Sigmoid colon (tissue), 7 donors: ENCODE results near the gene TNFRSF1B. TPM values are rescaled to one million over a fixed set of nuclear protein-coding genes. Genes with fewer than 3 reads are reported as not detected.
A peak's percentile ranks its signal among the peaks of the same experiment; 100 is the strongest.

ENCODE experiments used
- DNase-seq: peaks from one replicate; pipeline ENCODE4 v3.0.0-alpha.2; 2019
- H3K27ac ChIP-seq, 4 donors: fragments of 200-600 bp; sonication (generic); one replicate each; pipeline ENCODE4 v1.5.1; 2016 to 2019; ENCODE audit warnings: mild to moderate bottlenecking in 1 of 4
- H3K27me3 ChIP-seq, 3 donors: fragments of 200-600 bp; sonication (generic); one replicate each; pipeline ENCODE4 v1.5.1; 2019; ENCODE audit warnings: mild to moderate bottlenecking in 1 of 3
- H3K36me3 ChIP-seq, 4 donors: fragments of 200-600 bp; sonication (generic); one replicate each; pipeline ENCODE4 v1.5.1; 2016 to 2019
- H3K4me1 ChIP-seq, 4 donors: fragments of 200-600 bp; sonication (generic); one replicate each; pipeline ENCODE4 v1.5.1; 2017 to 2019
- H3K4me3 ChIP-seq, 4 donors: fragments of 200-600 bp; sonication (generic); one replicate each; pipeline ENCODE4 v1.5.1; 2017 to 2019; ENCODE audit warnings: mild to moderate bottlenecking in 2 of 4, moderate library complexity in 1 of 4
- H3K9me3 ChIP-seq, 4 donors: fragments of 200-600 bp in 3 of 4; sonication (generic) in 3 of 4; one replicate each; pipeline versions ENCODE4 v1.5.1 to v1.6.1; 2013 to 2019
- EP300 ChIP-seq, 4 donors: sonication (generic); formaldehyde crosslinking; IDR thresholded peaks; one replicate each; pipeline ENCODE4 v1.6.1; 2017; ENCODE audit warnings: antibody characterized with exemption in 4 of 4
- POLR2A ChIP-seq, 2 donors: fragments of 450-650 bp; IDR thresholded peaks; one replicate each; pipeline ENCODE4 v1.6.1; 2016; ENCODE audit warnings: antibody characterized with exemption in 2 of 2, mild to moderate bottlenecking in 2 of 2, moderate library complexity in 2 of 2
- POLR2AphosphoS5 ChIP-seq, 4 donors: sonication (generic); formaldehyde crosslinking; IDR thresholded peaks; one replicate each; pipeline ENCODE4 v1.6.1; 2017; ENCODE audit warnings: antibody characterized with exemption in 4 of 4
- WGBS, 2 donors: extraction: QIAGEN DNeasy Blood & Tissue Kit; methylation state at CpG; one replicate each; pipeline ENCODE4 v1.1.7; 2013; 5-methylcytosine and 5-hydroxymethylcytosine counted together
- intact Hi-C: fragments of 100-400 bp; cut with DNase I; formaldehyde crosslinking; loops from one replicate; pipeline ENCODE4 v1.15.1; 2023
- polyA plus RNA-seq, 3 donors: library from polyadenylated mRNA; stranded (reverse); fragments of 200-250 nt; gene quantifications; one replicate each; pipeline ENCODE4 v1.2.3, GENCODE V29; 2013
- total RNA-seq, 4 donors: library from RNA; depleted of rRNA; stranded (reverse); fragments of >200 nt; gene quantifications; one replicate each; pipeline ENCODE4 v1.1.0, GENCODE V29; 2016
- TF ChIP-seq, protein P1 (sequence below), 4 experiments: fragments of 450-650 bp in 3 of 4; fragments of 200-600 bp in 1 of 4; IDR thresholded peaks; one replicate each; pipeline ENCODE4 v1.5.1; 2016 to 2019; ENCODE audit warnings: antibody characterized with exemption in 4 of 4, mild to moderate bottlenecking in 3 of 4, moderate library complexity in 2 of 4
- donor health status: healthy with polysubstance abuse.
- donor health status: Bipolar disorder and iron deficiency.
- donor health status: healthy.

Gene TNFRSF1B
- total and polyA plus RNA-seq, 7 donors: 4.2 to 37.2 (median 18.6) TPM

DNA sequence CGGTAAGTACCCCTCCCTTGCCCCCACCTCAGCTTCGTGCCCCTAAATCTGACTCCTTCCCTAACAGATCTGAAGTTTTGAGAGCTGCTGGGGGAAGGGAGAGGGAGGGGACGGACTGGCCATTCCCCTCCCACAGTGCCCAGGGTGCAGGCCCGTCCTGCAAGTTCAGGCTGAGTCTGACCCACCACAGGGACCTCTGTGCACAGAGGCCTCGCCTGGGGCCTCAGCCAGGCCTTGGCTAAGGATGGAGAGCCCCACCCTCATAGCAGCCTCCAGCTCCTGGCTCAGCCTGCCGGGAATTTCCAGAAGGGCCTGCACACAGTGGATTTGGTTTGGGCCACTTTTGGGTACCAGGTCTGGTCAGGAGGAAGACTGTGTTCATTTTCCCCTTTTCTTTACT is 31.2 kb upstream of the TNFRSF1B start:
- DNase-seq: peak; percentile 79
- no peak for TF ChIP-seq POLR2A (IDR thresholded peaks at IDR 0.05)
- TF ChIP-seq, protein P1, sequence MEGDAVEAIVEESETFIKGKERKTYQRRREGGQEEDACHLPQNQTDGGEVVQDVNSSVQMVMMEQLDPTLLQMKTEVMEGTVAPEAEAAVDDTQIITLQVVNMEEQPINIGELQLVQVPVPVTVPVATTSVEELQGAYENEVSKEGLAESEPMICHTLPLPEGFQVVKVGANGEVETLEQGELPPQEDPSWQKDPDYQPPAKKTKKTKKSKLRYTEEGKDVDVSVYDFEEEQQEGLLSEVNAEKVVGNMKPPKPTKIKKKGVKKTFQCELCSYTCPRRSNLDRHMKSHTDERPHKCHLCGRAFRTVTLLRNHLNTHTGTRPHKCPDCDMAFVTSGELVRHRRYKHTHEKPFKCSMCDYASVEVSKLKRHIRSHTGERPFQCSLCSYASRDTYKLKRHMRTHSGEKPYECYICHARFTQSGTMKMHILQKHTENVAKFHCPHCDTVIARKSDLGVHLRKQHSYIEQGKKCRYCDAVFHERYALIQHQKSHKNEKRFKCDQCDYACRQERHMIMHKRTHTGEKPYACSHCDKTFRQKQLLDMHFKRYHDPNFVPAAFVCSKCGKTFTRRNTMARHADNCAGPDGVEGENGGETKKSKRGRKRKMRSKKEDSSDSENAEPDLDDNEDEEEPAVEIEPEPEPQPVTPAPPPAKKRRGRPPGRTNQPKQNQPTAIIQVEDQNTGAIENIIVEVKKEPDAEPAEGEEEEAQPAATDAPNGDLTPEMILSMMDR (IDR thresholded peaks at IDR 0.05): no peak
- TF ChIP-seq EP300 (IDR thresholded peaks at IDR 0.05): no peak
- TF ChIP-seq POLR2AphosphoS5 (IDR thresholded peaks at IDR 0.05): no peak
- peak overlapping the region in 2 of 4 donors; percentile 17 to 21 for H3K27ac ChIP-seq
- peaks cover 0 to 7% (median 3%) of the 10 kb centered on the region in 4 donors for H3K4me1 ChIP-seq
- no peaks in the 10 kb centered on the region for H3K36me3 ChIP-seq
- WGBS, 2 donors: 43 to 62% methylated on average over 6 of the region's 6 CpGs
- H3K9me3 ChIP-seq: no peaks in the 10 kb centered on the region
- intact Hi-C loops: loop anchor here (10.0 kb wide), 1 partner anchor 519 kb away; no protein-coding TSS in a partner anchor
- no peak overlapping the region for H3K4me3 ChIP-seq
- H3K27me3 ChIP-seq: no peaks in the 10 kb centered on the region

DNA sequence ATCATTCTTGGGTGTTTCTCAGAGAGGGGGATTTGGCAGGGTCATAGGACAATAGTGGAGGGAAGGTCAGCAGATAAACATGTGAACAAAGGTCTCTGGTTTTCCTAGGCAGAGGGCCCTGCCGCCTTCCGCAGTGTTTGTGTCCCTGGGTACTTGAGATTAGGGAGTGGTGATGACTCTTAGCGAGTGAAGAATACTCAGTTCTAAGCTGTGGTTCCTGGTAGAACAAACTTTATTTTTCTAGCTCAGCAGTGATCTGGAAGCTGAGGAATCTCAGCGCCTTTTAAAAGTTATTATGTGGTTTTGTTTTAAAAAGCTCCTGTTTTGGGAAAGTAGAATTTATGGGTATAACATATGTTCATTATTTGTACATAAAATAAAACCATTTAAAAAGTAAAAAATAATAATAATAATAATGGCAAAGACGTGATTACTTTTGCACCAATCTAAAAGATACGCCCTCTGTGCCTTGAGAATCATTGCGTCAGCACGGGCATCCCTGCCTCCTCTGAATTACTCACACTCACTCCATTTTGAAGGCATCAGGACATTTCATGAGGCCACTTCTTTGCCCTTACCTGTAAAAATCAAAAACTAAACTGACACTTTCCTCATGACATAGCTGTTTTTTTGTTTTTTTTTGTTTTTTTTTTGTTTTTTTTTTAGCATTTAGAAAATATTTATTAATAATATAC is 29.7 kb upstream of the TNFRSF1B start:
- H3K36me3 ChIP-seq: no peaks in the 10 kb centered on the region
- H3K4me1 ChIP-seq: peaks cover 0 to 7% (median 3%) of the 10 kb centered on the region in 4 donors
- no peak overlapping the region for H3K27ac ChIP-seq
- TF ChIP-seq EP300 (IDR thresholded peaks at IDR 0.05) (no peak), POLR2AphosphoS5 (IDR thresholded peaks at IDR 0.05) (no peak), POLR2A (IDR thresholded peaks at IDR 0.05) (no peak)
- TF ChIP-seq, protein P1 (IDR thresholded peaks at IDR 0.05): no peak
- 78 to 79% methylated on average over 8 of the region's 8 CpGs for WGBS, 2 donors
- no peak for DNase-seq
- H3K27me3 ChIP-seq: no peaks in the 10 kb centered on the region
- no peak overlapping the region for H3K4me3 ChIP-seq
- H3K9me3 ChIP-seq: no peaks in the 10 kb centered on the region
- intact Hi-C loops: loop anchor here (10.0 kb wide), 1 partner anchor 518 kb away; no protein-coding TSS in a partner anchor

DNA sequence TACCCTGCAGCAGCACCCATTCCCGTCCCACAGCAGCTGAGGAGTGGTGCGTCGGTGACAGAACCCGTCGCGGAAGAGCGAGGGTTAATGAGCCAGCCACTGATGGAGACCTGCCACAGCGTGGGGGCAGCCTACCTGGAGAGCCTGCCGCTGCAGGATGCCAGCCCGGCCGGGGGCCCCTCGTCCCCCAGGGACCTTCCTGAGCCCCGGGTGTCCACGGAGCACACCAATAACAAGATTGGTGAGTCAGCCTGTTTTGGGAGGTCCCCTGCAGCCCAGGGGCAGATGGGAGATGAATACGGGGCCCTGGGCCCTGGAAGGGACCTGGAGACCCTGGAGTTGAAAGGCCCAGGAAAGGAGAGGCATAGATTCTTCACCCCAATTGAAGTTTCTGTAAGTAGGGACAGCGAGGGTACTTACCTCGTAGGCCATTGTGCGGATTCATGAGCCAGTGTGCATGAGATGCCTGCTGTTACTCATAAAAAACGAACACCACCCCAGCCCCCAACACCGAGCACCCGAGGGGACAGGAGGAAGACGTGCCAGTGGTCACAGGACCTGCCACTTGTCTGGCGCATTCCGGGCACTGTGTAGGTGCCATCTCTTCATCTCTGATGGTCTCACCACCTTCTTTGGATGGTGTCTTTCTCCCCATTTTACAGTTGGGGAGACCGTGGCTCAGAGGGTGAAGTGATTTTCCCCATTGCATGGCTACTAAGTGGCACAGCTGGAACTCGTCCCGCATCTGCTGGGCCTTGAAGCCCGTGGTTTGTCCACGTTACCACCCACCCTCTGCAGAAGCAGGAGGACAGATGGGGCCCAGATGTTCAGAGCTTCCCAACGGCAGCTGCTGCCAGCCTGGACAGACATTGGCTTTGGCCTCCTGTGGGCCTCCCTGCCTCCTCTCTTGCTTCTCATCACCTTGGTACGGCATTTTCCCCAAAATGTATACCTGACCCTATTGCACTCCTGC is 28.3 kb upstream of the TNFRSF1B start:
- TF ChIP-seq, protein P1 (IDR thresholded peaks at IDR 0.05): no peak
- TF ChIP-seq POLR2A (IDR thresholded peaks at IDR 0.05) (no peak), EP300 (IDR thresholded peaks at IDR 0.05) (no peak), POLR2AphosphoS5 (IDR thresholded peaks at IDR 0.05) (no peak)
- H3K27ac ChIP-seq: no peak overlapping the region
- intact Hi-C loops: loop anchor here (10.0 kb wide), 1 partner anchor 516 kb away; no protein-coding TSS in a partner anchor
- no peaks in the 10 kb centered on the region for H3K9me3 ChIP-seq
- no peaks in the 10 kb centered on the region for H3K36me3 ChIP-seq
- no peak overlapping the region for H3K4me3 ChIP-seq
- WGBS, 2 donors: 84 to 87% methylated on average over 31 of the region's 31 CpGs
- peaks cover 0 to 16% (median 10%) of the 10 kb centered on the region in 4 donors for H3K4me1 ChIP-seq
- no peak for DNase-seq
- H3K27me3 ChIP-seq: no peaks in the 10 kb centered on the region

DNA sequence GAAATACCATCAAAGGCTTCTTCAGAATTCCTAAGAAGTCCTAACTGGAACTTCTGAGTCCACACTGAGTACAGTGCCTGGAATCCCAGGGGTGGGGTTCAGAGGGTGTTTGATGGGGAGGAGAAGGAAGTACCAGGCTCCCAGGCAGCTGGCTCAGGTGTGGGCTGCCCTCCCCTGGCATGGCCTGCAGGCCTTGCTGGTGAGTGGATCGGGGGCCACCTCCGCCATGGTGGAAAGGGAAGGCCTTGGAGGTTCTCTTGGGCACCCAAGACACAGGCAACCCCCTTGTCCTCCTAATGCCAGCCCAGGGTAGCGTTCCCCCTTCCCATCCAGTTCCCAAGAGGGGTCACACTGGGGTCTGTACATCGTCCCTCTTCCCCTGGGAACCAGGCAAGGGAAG is 26.8 kb upstream of the TNFRSF1B start:
- DNase-seq: no peak
- Histone ChIP-seq H3K4me1 (peaks cover 0 to 27% (median 16%) of the 10 kb centered on the region in 4 donors), H3K27ac (no peak overlapping the region), H3K9me3 (no peaks in the 10 kb centered on the region), H3K4me3 (no peak overlapping the region), H3K36me3 (no peaks in the 10 kb centered on the region), H3K27me3 (no peaks in the 10 kb centered on the region)
- intact Hi-C loops: no loop called here
- no peak for TF ChIP-seq POLR2AphosphoS5 (IDR thresholded peaks at IDR 0.05)
- TF ChIP-seq, protein P1 (IDR thresholded peaks at IDR 0.05): no peak
- no peak for TF ChIP-seq EP300 (IDR thresholded peaks at IDR 0.05)
- TF ChIP-seq POLR2A (IDR thresholded peaks at IDR 0.05): no peak
- 84 to 93% methylated on average over 4 of the region's 4 CpGs for WGBS, 2 donors
